T-helper 2 cell (primary cell): ENCODE data around the gene CACNB3.

Experiments used
- DNase-seq, 5 experiments: peaks; one replicate each; pipeline versions ENCODE4 v3.0.0 to v3.0.0-alpha.2; 2012 to 2022
- total RNA-seq, 2 donors: gene quantifications; one replicate each; lab custom pipeline; 2026; lab: John Stamatoyannopoulos, UW

The CACNB3 gene
- total RNA-seq: 4.5 to 6.5 reads per million in 2 donors

DNA sequence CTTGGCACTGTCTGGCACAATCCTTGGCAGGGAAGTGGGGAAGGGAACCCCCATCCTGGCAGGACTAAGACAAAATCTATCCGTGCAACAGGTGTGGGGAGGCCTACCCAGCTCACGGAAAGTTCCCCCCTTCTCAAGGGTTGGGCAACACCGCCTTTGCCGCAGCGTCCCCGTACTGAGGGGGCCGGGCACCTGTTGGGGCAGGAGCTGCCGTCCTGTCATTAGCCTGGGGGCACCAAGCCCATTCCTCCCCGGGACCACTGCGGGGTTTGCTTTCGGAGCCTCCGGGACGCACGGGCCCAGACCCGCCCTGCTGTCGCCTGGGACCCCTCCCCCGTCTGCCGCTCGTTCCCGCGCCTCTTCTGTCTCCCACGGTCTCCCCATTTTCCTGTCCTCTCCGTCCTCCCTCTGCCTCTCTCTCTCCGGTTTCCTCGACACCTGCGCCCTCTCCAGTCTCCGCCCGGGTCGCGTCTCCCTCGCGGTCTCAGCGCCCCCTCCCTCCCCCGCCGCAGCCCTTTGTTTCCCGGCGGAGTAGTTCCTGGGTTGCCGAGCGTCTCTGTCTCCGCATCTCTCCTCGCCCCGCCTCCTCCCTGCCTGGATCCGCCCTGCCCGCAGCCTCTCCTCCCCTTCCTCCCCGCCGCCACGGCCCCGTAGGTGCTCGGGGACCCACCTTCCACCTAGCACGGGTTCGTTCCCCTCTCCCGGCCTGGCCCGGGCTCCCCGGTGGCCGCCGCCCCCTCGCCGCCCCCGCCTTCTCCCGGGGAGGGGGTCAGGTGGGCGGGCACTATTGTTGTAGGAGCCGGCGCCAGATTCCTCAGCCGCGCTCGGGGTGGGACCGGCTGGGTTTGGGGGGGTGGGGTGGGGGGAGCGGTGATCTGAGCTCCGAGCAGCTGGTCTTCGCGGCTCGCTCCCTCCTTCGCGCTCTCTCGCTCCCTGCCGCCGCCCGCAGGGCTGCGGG is at the start of gene CACNB3:
Gene CACNB3, plus strand, starts transcription at position 624 of the 958 bp plus-strand sequence. CDS start 434 bp downstream, outside the sequence.
- DNase-seq: peak; percentile 67 to 81 (median 73)

DNA sequence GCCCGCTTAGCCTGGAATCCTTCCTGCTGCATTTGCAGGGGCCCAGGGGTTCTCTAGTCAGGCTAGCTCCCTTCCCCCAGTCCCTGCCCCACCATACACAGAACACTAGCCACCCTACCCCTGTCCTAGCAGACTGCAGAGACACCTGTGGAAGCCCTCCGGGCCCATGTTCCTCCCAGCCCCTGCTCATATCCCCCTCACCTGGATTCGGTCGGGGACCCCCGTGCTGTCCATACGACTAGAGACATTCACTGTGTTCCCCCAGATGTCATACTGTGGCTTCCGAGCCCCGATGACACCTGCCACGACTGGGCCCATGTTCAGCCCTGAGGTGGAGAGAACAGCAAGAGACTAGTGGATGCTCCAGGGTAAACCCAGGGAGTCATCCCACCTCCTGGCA is 49.6 kb upstream of the CACNB3 start:
- no peak for DNase-seq

DNA sequence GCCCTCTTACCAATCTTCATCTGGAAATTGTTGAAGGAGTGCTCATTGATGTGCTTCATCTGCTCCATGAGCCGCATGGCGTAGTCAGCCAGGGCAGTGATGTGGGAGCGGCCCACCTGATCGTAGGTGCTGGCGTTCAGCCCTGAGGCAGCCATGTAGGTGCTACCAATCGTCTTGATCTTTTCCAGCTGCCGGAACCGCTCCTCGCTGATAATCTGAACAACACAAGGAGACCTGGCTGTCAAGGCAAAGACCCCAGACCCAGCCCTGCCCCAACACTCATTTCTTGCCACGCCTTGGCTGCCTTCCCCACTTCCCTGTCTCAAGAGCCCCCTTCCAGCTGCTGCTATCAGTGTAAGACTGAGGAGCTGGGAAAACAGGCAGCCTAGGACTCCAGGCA is 47.5 kb upstream of the CACNB3 start:
- no peak for DNase-seq

DNA sequence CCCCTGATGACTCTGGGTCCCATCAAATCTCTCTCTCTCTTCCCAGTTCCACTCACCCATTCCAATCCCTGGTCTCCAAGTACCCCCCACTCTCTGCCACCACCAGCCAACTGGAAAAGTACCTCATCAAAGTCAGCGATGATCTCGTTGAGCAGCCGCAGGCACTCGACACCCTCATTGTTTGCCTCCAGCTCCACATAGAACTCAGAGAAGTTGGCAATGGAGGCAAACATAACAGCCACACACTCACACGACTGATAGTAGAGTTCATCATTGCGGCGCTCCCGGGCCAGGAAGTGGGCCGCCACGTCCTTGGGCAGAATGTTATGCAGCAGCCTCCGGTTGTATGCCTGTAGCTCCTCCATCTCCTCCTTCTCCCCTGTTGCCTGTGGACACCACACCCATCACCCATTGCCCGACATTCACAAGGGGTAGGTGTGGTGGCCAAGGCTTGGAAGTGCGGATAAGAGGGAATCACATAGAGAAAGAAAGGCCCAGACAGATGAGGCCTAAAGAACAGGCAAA is 46.6 kb upstream of the CACNB3 start:
- no peak for DNase-seq

DNA sequence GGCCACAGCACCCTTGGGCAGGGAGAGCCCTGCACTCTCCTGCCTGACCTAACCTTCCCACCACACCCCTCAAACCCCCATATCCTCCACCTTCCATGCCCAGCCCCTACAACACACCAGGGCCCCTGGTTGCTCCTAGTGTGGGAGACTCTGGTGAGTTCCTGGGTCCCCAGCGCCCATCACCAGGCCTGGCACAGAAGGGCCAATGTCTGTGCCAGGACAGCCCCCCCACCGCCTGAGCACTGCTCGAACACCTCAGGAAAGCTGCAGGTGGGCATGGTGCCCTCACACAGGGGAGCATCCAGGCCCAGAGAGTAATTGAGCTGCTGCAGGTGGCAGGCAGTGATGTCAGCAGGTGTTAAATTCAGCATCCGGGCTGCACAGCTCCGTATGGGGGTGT is 44.6 kb upstream of the CACNB3 start:
- no peak for DNase-seq

DNA sequence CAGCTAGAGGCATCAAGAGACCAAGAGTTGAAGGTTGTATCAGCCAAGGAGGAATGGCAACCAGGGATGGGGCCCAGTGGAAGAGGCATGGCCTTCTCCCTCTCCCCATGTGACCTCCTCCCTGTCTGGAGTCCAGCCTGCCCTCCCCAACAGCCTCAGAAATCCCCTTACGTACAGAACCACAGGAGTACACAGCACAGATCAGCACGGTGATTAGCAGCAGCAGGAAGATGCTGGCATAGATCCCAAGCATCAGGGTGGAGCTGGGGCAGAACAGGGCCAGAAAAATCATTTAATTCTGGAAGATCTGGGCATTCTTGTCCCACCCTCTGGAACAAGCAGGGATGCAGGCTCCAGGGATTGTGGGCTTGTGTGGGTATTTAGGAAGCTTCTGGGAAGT is 43.8 kb upstream of the CACNB3 start:
- no peak for DNase-seq

DNA sequence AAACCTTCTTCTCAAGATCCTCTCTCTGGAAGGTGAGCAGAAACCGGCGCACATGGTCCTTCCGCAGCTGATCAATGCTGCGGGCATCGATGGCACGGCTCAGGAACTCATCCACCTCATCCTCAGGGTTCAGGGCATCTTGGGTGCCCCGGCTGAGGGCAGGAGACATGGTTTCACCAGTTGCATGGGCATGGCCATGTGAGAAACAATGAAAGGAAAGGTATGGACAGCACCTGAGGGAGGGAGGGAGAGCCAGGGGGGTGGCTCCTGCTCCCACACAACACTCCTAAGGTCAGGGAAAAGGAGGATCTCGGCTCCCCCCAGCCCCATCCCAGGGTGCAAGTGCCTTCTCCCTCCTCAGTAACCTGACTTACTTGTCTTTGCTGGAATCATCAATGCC is 43.0 kb upstream of the CACNB3 start:
- no peak for DNase-seq

DNA sequence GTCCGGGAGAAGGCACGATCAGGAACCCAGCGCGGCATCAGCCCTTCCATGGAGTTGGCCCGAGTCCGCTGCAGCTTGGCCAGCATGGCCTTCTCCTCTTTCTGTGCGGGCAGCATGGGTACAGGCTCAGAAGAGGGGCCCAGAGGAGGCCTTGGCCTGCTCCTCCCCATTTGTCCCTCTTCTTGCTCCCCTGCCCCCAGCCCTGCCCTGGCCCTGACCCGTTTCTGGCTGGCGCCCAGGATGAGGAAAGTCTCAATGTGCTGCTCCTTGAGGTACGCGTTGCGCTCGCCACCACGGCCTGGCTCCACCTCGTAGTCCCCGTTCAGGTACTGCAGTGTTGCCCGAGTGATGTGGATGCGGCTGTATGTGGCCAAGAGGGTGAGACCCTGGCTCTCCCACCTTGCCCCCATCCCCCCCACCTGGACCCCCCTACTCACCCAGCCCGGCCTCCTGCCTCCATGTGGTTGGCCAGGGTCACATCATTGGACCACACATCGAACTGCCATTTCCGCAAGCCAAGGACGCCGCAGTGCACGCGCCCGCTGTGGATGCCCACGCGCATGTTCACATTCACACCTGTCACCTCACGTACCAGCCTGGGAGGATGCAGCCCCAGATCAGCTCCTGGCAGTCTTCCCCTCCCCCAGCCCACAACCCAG is 42.2 kb upstream of the CACNB3 start:
- no peak for DNase-seq

DNA sequence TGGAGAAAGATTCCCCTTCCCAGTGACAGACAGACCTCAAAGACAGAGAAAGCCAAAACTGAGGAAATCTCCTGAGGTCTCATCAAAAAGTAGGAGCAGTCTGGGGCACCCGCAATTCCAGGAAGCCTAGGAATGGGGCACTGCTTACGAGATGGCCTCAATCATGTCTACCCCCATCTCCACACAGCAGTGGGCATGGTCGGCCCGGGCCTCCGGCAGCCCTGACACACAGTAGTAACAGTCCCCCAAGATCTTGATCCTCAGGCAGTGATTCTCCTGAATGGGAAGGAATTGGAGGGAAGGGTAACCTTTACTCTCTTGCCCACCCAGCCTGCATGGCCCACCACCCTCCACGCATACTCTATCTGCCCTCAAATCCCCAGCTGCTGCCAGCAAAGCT is 41.3 kb upstream of the CACNB3 start:
- no peak for DNase-seq

DNA sequence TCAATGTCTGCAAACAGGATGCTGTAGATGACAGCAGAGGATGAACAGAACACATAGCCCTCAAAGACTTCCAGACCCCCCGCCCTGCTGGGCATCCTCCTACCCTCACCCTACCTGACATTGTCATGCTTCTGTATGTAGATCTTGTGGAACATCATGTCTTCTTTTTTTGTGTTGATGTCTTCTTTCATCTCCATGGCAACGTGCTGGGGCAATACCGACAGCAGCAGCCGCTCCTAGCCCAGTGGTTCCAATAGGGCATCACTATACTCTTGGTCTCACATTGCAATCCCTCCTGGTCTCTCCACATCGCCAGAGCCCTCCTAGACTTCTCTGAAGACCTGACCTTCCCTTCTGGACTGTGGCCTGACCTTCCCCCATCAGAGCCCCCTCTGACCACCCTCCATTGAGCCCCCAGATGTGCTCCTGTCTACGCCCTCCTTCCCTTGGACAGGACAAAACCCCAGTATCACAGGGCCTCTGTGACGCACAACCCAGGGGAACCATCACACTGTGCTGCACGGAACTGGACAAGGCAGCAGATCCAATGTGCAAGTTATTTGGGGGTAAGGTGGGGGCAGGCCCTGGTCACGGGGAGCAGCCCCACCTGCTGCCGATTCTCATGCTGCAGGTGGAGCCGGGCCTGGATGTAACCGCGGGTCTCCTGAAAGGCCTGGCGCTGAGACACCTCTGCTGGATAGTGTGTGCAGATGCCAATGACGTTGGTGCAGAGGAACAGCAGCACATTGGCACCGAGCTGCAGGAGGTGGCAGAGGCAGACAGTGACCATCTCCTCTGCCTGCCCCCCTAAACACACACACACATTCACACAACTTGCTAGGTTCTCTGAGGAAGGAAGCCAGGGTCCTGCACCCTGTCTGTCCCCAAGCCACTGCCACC is 40.5 kb upstream of the CACNB3 start:
- no peak for DNase-seq

DNA sequence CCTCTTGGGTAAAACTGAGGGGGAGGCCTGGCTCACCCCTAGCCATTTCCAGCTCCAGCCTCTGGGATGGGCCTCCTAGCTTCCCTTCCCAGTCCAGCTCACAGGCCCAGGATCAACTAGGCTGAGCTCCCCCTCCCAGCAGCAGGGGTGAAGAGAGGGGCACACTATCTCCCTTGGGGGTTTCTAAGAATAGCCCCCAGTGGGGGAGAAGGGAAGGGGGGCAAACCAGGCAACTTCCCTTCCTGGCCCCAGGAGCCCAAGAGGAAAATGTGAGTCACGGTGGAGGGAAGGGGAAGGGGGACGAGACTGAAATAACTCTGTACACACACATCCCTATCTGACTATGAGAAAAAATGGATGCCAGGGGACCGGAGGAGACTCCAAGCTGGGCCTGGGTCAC is 38.4 kb upstream of the CACNB3 start:
- DNase-seq: no peak

DNA sequence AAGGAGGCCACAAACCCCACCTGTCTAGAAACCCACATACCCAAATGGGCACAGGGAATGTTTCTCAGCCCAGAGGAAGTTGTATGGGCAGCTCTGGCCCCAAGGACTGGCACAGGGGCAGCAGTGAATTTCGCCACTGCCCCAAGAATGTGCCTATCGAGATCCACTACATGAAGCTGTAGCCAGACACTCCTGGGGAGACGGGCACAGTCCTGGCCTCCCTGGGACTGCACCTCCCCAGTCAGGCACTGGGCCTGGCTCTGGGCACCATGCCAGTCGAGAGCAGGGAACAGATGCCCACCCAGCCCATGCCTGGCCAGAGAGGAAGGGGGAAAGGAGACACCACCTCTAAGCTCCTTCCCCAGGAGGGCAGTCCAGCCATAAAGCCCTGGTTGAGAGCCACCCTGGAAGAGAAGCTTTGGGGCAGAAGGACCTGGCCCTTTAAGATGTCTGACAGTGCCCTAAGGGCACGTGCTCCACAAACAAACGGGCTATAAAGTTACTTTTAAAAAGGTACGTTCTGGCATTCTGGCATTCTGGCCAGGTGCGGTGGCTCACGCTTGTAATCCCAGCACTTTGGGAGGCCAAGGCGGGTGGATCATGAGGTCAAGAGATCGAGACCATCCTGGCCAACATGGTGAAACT is 37.8 kb upstream of the CACNB3 start:
- no peak for DNase-seq

DNA sequence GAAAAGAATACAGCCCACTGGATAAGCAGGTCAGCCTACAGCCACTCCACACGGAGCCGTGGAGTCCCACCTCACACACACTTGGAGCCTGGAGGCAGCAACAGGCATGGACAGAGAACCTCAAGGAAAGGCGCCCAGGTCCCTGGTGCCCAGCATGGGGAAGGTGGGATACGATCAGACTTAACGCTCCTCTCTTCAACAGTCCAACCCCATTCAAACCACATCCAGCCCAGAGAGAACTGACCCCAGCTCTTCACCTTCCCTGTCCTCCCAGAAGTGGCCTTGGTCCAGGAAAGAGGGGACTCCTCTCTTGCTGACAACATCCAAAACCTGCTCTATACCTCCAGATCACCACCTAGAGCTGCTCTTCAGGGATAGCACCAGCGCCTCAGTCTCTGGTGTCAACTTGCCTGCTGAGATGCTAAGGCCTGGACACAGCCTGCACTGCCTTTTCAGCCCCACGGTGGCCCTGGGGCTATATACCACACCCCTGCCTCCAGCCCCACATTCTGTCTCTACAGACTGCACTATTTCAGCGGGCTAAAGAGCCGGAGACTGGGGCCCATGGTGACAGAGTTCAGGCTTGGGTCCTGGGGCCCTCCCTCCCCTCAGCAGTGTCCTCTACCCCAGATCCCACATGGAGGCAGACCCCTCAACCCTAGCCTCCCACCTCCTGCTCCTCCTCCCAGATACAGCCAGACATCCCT is 36.4 kb upstream of the CACNB3 start:
- DNase-seq: no peak

DNA sequence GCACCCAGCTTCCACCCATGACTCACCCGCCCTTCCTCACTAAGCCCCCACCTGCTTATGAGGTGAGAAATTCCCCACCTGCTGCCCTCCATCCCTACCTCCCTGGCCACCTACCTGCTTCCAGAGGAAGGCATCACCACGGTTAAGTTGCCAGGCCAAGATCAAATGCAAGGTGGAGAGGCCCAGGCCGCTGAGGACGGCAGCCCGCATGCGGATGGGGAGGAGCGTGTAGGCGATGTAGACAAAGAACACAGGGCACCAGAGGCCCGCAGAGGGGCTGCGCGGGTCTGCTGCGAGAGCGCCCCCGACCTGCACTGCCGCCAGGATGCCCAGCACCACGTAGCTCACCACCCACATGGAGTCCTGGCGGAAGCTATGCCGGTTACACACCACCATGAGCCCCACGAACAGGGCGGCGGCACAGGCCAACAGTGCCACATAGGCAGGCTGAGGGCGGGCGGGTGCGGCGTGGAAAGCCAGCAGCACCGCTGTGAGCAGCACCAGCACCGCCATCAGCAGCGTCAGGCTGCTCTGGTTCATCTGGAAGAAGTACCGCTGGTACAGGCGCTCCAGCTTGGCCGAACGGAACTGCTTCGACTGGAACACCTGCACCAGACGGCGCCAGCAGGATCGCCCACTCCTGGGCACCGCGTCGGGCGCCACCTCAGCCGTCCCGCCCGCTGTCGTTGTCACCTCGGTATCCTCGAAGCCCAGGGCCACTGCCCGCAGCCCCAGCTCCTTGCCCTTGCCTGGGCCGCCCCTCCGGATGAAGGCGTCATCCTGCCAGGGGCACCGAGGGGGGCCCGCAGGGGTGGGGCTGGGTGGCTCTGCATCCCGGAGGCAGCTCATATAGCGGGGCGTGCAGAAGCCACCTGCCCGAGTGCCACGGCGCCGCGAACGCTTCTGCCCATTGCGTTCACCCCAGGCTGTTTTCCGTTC is 35.6 kb upstream of the CACNB3 start:
- no peak for DNase-seq

DNA sequence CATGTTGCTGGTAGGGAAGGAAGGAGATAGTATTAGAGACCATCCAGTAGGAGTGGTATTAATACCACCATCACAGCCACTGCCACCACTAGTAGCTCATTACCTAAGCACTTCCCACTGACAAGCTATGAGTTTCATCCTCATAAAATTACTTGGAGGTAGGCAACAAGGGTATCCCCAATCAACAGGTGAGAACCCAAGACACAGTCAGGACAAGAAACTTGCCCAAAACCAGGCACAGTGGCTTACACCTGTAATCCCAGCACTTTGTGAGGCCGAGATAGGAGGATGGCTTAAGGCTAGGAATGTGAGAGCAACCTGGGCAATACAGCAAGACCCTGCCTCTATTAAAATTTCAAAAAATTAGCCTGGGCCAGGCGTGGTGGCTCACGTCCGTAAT is 34.9 kb upstream of the CACNB3 start:
- DNase-seq: no peak

DNA sequence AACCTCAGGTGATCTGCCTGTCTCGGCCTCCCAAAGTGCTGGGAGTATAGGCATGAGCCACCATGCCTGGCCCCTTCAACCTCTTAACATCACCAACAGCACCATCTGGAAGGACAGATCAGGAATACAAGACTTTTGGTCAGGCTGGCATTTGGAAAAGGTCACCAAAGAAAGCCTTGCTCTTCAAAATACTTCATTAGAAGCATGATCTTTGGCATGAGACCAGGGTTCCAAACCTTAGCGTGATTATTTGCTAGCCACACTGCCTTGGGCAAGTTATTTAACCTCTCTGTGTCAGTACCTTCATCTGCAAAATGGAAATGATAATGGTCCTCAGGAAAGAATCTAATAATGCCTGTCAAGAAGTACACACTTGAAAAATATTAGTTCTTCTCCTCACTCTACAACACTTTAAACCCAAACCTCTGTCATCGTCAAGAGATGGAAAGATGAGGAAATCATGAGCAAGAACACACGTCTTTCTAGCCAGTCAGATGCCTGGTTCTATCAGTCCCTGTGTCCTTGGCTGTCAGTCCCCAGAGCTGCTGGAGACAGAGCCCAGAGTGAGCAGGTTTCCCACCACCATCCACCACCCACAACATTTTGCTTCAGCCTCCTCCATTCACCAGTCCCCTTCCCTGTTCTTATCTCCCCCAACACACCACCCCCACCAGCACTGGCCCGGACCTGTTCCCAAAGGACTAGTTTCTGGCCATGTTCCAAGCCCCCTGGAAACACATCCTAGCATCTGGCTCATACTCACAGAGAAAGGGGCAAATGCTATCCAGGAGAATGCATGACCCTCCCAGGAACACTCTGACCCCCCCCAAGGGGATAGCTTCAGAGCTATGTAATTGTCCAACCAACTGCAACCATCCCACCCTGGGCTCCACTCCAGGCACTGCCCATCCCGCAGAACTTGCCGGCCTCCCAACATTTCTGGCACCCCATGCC is 31.4 kb upstream of the CACNB3 start:
- no peak for DNase-seq

DNA sequence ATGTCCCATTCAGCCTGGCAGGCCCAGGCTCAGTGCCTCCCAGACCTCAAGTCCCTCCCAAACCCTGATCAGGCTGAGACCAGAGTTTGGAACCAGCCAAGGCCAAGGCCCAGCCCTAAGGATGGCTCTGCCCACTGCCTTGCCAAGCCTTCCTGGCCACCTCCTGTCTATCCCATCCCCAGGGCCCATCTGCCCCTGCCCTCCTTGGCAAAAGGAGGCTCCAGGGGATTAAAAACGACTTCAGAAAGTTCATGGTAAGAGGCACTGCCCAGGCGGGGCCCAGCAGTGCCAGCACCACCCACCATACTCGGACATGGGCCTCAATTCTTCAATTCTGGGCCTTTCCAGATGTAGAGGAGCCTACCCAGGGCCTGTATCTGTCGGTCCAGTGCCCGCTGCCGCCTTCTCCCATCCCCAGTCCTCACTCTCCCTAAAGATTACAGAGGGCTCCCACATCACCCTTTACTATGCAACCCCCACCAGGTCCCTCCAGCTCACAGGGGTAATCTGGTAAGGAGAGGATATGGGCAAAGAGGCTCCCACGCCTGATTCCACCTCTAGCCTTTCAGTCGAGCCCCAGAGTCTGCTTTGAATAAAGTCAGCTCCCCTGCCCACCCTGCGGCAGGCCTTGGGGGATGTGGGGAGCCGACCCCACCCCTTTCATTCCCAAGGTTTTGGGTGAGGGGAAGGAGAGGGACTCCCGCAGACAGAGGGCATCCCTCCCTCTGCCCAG is 30.3 kb upstream of the CACNB3 start:
- DNase-seq: no peak

DNA sequence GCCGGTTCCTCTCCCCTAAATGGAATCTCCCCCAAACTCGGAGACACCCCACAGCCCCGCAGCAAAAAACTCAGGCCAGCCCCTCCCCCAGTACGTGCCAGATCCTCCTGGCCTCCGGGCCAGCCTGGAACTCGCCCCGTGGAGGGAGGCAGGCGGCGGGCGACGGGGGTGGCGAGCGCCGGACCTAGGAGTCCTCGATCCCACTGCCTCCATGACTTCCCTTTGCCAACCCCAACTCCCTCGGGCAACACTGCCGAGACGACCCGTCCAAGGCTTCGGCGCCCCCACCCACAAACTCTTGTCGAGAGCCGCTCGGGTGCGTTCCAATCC is 29.8 kb upstream of the CACNB3 start:
- no peak for DNase-seq
